HG02678 (cell line): Measurements from ENCODE around the gene CXCL3.

ENCODE experiments used
- ATAC-seq: cut with Tn5 transposase; IDR thresholded peaks from one replicate; pipeline ENCODE4 v1.9.1; 2021; ENCODE audit warnings: mild to moderate bottlenecking, moderate library complexity; ENCODE audit not compliant: unreplicated experiment

The CXCL3 gene

DNA sequence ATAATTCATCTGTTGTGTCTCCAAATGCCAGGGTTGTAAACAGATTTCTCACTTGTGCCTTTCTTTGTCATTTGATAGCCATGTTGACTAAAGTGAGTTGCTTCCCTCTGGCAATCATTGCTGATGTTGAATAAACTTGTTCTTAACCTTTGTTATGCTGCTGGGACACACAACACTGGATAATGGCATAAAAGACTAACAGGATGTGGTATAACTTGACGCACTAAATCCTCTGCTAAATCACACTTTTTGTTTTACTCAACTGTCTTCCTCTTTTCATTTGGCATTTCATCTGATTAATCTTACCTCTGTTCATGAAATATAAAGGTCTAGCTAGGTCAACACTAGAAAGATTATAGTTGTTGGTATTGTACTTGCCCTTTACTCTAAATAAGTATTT, 22.4 kb downstream of the CXCL3 start:
- no peak for ATAC-seq

DNA sequence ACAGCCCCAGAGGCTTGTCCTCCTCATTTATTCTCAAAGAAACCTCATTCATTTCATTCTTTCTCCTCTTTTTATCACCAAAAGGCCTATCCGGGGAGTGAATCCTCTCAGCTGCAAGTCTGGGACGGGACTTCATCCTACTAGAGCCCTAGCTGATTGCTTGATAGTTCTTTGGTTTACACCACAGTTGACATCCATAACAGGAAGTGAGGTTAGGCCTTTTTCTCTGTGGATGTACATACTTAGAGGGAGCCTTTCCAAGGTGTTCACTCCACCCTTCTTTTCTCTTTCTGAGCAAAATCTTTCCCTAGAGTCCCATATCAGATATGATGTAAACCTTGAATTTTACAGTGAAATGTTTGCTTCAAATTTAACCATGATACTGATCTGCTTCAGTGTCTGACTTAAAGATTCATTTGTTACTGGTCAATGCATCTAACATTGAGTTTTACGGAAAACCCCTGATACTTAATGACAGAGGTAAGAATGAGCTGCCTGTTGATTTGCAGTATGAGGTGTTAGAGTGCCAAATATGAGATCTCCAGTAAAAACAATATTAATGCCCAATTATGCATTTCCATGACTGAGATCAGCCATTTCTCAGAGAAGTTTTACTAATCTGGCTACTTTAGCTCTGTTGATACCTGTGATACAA, 23.2 kb downstream of the CXCL3 start:
- no peak for ATAC-seq

DNA sequence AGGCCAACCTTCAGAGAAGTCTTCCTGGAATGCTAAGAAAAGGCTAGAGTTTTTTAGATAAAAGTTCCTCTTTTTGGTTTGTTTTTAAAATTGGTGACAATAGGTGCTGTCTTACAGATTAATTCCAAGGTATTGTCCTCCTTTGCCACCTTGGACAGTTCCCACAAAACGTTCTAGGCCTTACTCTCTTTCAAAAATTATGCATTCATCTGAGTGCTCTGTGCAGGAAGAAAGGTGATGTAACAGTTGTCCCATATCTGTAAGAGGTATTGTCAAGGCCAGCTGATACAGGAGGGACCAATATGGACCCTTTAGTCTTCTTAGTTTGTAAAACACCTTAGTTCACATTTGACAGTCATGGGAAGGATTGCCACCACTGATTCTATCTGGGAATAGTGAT, 24.2 kb downstream of the CXCL3 start:
- ATAC-seq: no peak

DNA sequence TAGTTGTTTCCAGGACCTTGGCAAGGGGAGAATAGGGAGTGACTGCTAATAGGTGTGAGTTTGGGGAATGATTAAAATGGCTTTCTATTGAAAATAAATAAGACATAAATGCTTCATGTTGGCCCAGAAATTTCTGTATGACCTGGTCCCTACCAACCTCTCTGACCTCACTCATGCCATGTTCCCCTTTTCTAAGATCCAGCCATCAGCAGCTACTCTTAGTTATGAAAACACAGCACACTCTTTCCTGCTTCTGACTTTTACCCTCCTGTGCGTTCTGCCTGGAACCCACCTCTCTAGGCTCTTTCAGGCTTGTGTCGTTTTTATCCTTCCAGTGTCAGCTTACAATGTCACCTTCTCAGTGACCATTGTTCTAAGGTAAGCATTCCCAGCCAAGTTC, 25.2 kb downstream of the CXCL3 start:
- no peak for ATAC-seq

DNA sequence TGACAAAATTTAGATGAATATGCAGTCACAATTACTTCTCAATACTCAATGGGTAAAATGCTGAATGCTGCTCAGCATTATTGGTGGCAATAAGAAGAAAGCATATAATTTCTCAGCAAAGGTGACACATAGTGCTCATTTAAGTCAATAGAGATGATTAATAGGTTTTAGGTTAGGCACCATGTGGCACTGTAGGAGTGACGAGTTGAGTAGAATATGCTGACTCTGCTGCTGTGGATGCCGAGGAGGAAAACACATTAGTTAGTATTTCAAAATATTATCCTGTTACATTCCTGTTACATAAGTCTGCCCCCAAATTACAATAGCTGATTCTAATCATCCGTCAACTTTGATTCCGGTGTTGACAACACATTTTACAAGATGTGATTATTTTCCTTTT, 26.4 kb downstream of the CXCL3 start:
- no peak for ATAC-seq

DNA sequence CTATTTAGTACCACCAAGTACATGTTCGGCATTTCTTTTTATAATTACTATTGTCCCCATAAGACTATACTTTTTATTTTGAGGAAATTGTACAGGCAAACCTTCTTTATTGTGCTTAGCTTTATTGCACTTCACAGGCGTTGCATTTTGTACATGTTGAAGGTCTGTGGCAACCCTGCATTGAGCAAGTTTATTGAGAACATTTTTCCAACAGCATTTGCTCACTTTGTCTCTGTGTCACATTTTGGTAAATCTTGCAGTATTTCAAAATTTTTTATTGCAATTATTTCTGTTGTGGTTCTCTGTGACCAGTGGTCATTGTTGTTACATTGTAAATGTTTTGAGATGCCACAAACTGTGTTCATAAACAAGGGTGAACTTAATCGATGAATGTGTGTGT, 29.2 kb downstream of the CXCL3 start:
- ATAC-seq: no peak

DNA sequence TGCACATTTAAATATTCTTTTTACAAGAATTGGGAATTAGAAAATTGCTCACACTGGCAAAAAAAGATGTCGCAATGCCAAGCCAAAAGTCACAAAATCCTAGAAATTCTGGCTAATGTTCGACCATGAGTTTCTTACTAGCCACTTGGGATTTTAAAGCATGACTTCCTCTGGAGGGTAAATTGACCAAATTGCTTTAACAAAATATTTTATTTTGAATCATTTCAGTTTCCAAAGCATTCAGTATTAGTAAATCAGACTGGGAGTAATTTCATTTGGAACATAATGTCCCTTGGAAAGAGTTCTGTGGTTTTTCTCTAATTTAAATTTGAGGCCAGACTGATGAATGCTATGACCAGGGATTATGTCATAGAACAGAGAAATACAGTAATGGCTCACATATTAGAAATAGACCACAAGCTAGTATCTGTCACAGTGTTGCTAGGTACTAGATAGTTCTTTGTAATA, 32.4 kb downstream of the CXCL3 start:
- no peak for ATAC-seq

DNA sequence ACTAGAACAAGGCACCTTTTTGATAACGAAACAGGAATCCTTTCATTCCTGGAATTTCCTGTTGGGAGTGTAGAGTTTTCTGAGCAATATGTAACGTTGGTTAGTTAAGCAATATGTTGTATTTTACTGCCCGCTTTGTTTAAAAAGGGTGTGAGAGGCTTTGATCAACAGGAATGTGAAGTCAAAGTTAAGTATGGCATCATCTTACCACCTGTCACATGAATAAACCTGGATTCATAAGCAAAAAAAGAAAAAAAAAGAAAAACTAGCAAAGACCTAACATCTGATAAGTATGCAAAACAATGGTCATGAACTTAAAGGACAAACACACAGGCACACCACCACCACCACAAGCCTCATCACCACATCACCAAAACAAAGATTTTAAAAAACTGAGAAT, 33.0 kb downstream of the CXCL3 start:
- ATAC-seq: no peak

DNA sequence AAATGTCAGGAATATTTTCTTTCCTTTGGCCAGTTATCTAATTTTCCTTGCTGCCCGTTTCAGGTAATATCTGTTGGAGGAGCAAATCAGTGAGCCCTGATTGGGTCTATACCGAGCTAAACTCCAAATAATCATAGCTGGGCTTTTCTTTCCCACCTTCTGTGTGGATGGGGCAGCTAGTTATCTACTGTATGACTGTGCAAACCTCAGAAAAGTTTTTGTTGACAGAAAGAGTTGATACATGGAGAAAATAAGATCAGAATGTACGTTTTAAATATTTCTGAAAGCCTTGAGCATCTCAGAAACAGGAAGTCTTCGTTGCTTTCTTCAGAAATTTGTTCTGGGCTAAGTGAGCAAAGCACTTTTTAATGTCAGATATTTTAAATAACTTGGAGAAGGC, 33.8 kb downstream of the CXCL3 start:
- ATAC-seq: no peak

DNA sequence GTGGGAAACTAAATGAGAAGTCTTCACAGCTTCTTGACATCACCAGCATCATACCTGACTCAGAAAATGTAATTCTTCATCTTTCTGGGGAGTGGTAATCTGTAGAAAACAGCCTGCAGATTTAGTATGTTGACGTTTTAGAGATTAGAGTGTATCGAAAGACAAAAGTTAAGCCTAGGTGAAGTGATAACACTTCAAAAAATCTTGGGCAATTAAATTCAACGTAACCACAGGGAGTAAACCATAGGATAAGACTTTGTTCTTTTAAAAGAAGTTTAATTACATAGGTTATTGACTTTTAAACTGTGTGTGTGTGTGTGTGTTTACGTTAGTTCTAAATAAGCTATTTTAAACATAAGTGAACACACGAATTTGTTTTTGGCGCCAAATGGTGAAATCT, 38.2 kb downstream of the CXCL3 start:
- no peak for ATAC-seq

DNA sequence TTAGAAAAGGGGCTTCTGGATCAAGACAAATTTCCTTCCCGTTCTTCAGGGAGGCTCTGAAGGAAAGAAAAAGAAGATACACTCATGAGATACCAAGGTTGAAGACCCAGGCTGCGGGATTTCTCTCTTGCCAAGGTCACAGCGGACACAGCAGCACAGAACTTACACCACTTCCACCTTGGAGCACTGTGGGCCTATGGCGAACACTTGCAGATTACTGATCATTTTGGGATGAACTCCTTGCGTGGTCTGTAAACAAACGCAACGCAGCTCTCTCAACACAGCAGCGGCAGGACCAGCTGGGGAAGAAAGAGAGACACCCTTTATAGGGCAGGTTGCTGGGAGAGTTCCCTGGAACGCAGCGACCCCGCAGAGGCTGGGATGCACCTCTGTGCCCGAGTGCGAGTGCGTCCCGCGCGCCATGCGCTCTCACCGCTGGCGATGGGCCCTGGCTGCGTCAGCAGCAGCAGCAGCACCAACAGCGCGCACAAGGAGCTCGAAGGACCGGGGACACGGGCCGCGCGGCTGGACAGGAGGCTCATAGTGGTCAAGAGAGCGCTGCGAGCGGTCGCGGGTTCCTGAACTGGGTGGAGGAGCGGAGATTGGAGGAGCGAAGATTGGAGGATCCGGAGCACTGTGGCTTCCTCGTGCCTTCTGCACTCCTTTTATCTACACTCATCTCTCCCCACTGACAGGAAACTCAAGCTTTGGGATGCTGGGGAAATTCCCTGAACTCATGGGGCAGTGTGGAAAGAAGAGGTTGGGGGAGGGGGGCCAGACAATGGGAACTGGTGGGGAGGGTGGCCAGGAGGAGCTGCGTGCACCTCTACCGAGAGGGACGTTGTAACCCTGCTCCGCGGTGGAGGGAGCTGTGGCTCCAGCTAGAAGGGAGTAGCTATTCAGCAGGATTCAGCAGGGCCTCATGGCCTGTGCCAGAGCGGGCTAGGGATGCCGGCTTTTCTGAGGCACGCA, 40.2 kb downstream of the CXCL3 start, which contains the start of gene CXCL5:
CXCL5 (minus strand) TSS at position 638 of the 972 bp plus-strand sequence; CDS start at position 542, 96 bp downstream.
- no peak for ATAC-seq

DNA sequence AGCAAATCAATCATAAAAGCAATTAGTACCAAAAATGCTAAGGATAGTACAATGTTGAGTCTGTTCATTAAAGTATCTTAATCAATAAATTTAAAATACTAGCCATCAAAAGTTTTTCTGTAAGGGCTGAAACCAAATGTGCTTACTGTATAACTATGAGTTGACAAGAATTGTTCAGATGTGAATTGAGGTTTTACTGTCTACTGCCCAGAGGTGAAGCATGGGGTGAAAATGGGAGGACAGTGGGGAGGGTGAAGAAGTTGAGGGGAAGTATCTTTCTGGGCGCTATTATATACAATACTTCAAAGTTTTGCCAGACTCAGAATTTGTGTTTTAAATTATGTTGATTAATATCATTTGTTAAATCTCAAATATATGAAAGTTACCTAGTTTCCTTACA, 46.4 kb downstream of the CXCL3 start:
- ATAC-seq: no peak

DNA sequence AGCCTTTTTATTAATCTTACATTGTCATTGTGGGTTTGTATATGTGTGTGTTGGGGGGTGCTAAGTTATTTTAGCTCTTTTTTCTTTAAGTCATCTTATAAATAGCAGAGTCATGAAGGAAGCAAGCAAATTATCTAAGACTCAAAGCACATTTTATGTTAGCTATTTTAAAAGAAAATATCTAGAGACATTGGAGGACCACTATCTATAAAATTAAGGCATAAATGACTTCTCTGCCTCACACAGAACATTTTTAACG, 46.8 kb downstream of the CXCL3 start:
- no peak for ATAC-seq

DNA sequence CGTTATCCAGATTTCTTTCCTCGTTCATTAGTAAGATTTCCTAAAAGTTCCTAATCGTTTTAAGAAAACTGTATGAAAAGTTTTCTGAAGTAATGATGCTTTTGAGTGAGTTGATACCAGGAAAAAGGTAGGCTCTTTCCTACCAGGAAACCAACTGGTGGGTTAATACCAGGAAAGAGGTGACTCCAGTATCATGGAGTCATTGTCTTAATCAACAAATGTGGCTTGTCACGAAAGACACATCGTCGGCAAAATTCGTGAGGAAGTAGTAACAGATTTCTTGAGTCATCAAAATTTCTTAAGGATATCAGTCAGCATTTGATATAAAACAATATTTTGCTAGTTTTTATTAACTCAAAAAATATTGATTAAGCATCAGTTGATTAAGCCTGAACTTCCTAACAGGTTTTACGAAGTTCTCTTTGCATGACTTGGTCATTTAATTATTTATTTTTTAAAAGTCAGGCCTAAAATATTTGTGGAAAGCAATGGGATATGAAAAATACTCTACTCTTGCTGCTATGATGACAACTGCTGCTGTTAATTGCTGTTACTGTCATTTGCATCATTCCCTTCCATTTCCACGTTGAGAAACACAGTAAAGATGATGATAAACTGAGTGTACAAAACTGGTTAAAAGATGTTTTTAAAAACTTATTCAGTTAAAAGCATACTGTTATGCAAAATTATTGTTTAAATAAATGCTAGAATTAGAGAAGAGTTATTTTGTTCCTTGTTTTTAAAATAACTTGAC, 47.3 kb downstream of the CXCL3 start:
- ATAC-seq: no peak

DNA sequence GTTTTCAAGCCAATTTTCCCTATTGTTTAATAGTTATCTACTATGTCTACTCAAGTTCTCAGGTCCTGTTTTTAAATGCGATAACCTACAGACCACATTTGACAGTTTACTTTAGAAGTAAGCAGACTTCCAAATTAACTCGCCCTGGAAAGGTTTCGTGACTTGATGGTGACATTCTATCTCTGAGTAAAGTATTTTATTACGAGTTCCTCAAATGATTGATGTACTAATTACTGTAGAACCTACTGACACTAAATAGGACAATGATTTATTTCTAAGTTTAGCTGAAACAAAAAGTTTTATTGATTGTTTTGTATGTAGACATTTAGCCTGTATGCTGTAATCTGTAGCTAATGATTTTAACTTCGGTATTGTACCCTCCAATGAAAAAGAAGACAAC, 48.6 kb downstream of the CXCL3 start:
- ATAC-seq: no peak

DNA sequence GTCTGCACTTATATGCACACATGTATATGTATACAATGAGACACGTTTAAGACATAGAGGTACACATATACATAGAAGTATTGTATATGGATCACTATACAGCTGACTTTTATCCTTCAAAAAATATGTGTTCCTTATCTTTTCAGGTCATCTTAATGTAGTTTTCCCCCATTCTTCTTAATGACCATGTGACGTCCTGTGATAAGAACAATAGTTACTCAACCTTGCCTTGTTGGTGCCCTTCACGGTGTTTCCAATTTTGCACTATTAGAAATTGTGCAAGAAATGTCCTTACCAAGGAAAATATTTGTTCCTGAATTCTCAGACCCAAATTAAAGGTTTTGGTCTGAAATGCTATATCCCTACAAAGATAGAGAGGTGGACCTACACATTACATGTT, 49.5 kb downstream of the CXCL3 start:
- no peak for ATAC-seq

DNA sequence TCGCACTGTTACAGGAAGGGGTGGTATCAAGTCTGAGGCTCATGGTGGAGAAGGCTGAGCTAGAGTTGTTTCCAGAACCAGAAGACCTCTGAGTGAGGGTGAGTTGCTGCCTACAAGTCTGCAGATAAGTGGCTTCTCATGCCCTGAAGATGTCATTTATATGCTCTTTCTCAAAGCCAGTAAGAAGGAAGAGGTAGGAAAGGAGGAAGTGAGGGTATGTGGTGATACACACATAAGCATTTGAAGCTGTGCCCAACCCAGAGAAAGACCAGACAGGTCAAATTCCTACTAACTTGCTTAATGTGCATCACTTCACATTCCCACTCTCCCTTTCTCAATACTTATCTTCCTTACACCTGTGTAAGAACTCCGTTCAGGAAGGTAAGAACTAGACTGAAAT, 50.4 kb downstream of the CXCL3 start, which contains the start of gene PPBP:
PPBP (minus strand) TSS at position 130 of the 400 bp plus-strand sequence; CDS start at position 43, 87 bp downstream.
- no peak for ATAC-seq
